ENCODE data around the gene KRT80. TPM values are rescaled to one million over a fixed set of nuclear protein-coding genes. Genes with fewer than 3 reads are reported as not detected.

KRT80 gene
- total RNA-seq, 1 donor from 2014 or later: 10.7 TPM

DNA sequence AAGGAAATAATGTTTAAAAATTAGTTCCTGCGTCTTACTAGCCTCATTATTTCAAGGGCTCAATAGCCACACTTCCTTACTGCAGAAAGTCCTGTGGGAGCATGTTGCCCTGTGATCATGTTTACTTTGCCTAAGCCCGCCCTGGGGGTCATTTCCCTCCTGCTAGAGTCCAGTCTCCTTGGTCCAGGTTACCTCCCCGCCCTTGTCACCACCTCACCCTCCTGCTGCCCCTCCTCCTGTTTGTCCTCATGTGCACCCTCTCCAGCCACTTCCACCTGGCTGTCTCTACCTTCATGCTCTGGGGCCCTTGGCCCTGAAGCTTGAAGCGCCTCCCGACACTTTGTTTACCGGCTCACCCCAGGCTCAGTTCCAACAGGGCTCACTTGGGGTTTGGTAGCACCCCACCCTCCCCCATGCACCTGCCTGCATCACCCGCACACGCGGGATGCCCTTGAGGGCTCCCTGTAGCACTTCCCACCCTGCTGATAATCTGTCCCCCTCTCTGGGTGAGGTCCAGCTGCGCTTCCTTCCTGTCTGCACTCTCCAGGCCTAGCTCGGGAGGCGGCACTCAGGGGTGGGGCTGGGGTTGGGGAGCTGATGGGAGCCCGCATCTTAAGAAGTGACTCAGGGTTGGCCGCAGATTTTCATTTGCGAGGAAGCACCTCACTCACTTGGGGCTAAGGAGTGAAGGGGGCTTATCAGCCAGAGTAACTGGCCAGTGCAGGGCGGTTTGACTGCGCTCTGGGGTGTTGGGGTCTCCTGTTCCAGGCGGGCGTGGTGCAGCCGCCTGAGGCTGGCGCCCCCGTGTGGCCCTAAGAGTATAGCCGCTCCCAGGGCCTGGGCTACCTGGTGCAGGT, 72.2 kb downstream of the KRT80 start:
- no peaks in the 10 kb centered on the region for H3K4me1 Mint-ChIP-seq (ENCODE audit: low read depth)
- no peak overlapping the region for H3K4me3 Mint-ChIP-seq (ENCODE audit: unreplicated experiment)
- no peak overlapping the region for H3K27ac Mint-ChIP-seq (ENCODE audit: unreplicated experiment)
- no peak for DNase-seq (ENCODE audit: low spot score)
- peaks cover 23% of the 10 kb centered on the region for H3K27me3 Mint-ChIP-seq (ENCODE audit: low read depth)
- TF ChIP-seq, protein P1, sequence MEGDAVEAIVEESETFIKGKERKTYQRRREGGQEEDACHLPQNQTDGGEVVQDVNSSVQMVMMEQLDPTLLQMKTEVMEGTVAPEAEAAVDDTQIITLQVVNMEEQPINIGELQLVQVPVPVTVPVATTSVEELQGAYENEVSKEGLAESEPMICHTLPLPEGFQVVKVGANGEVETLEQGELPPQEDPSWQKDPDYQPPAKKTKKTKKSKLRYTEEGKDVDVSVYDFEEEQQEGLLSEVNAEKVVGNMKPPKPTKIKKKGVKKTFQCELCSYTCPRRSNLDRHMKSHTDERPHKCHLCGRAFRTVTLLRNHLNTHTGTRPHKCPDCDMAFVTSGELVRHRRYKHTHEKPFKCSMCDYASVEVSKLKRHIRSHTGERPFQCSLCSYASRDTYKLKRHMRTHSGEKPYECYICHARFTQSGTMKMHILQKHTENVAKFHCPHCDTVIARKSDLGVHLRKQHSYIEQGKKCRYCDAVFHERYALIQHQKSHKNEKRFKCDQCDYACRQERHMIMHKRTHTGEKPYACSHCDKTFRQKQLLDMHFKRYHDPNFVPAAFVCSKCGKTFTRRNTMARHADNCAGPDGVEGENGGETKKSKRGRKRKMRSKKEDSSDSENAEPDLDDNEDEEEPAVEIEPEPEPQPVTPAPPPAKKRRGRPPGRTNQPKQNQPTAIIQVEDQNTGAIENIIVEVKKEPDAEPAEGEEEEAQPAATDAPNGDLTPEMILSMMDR (IDR thresholded peaks at IDR 0.05): peak; percentile 75
- H3K36me3 Mint-ChIP-seq (ENCODE audit: low read depth): no peaks in the 10 kb centered on the region
- H3K9me3 Mint-ChIP-seq (ENCODE audit: low read depth): no peaks in the 10 kb centered on the region

Other genes with a start within 250 kb of the KRT80 start
- gene ACVR1B, start 240.3 kb downstream of the KRT80 start, total RNA-seq: 9.9 to 10.6 TPM (median 10.0 TPM) in 3 replicates
- gene TAMALIN, start 185.1 kb downstream of the KRT80 start, total RNA-seq: 11.1 to 15.7 TPM (median 13.7 TPM) in 3 replicates
- gene NR4A1, start 140.6 kb downstream of the KRT80 start, total RNA-seq: 5.7 to 7.6 TPM (median 7.3 TPM) in 3 replicates
- gene ATG101, start 122.0 kb downstream of the KRT80 start, total RNA-seq: 48.0 to 55.1 TPM (median 50.5 TPM) in 3 replicates
- not detected in 3 replicates for gene SMIM41, start 112.3 kb downstream of the KRT80 start, total RNA-seq
- gene KRT7, start 41.2 kb upstream of the KRT80 start, total RNA-seq: 187 to 277 TPM (median 266 TPM) in 3 replicates
- gene KRT86, start 82.6 kb upstream of the KRT80 start, total RNA-seq: 0.44 to 0.92 TPM (median 0.67 TPM) in 3 replicates
- gene KRT81, start 99.5 kb upstream of the KRT80 start, total RNA-seq: 1.1 to 2.2 TPM (median 1.3 TPM) in 3 replicates
- not detected in 3 replicates for gene KRT83, start 129.4 kb upstream of the KRT80 start, total RNA-seq
- not detected in 3 replicates for gene KRT85, start 175.5 kb upstream of the KRT80 start, total RNA-seq
- not detected in 3 replicates for gene KRT84, start 193.6 kb upstream of the KRT80 start, total RNA-seq
- gene KRT82, start 214.3 kb upstream of the KRT80 start, total RNA-seq: not detected in 3 replicates
- gene KRT75, start 242.4 kb upstream of the KRT80 start, total RNA-seq: not detected in 3 replicates